ENCODE data around the gene NCBP2. TPM values are rescaled to one million over a fixed set of nuclear protein-coding genes. Genes with fewer than 3 reads are reported as not detected.

The NCBP2 gene
- total RNA-seq, 6 donors from 2014 or later = 15.7 to 51.7 (median 34.6) TPM

- H3K27ac ChIP-seq = no peak overlapping the region
- no peak for DNase-seq
- H3K9me3 ChIP-seq = no peaks in the 10 kb centered on the region
- WGBS, 2 donors = 91 to 92% methylated on average over 13 of the region's 13 CpGs
- no peaks in the 10 kb centered on the region for H3K27me3 ChIP-seq
- H3K4me1 ChIP-seq = no peaks in the 10 kb centered on the region
- no peak overlapping the region for H3K4me3 ChIP-seq
- ATAC-seq (ENCODE audit: low FRiP score in 2 of 2) = no peak
- no peak for TF ChIP-seq CTCF (IDR thresholded peaks at IDR 0.05)
- no peak for TF ChIP-seq POLR2A (IDR thresholded peaks at IDR 0.05)
- TF ChIP-seq POLR2AphosphoS5 (IDR thresholded peaks at IDR 0.05) = no peak
- TF ChIP-seq EP300 (IDR thresholded peaks at IDR 0.05) = no peak
- peaks cover 0 to 10% (median 2%) of the 10 kb centered on the region in 4 donors for H3K36me3 ChIP-seq
Measured at GRCh38 chr3:196894557-196895295, 47.6 kb downstream of the NCBP2 start.

- no peak overlapping the region for H3K27ac ChIP-seq
- no peaks in the 10 kb centered on the region for H3K9me3 ChIP-seq
- TF ChIP-seq CTCF (IDR thresholded peaks at IDR 0.05) = no peak
- no peak for TF ChIP-seq EP300 (IDR thresholded peaks at IDR 0.05)
- no peak for TF ChIP-seq POLR2A (IDR thresholded peaks at IDR 0.05)
- TF ChIP-seq POLR2AphosphoS5 (IDR thresholded peaks at IDR 0.05) = no peak
- H3K4me3 ChIP-seq = no peak overlapping the region
- peaks cover 0 to 31% (median 16%) of the 10 kb centered on the region in 4 donors for H3K36me3 ChIP-seq
- H3K4me1 ChIP-seq = no peaks in the 10 kb centered on the region
- DNase-seq (no peak), ATAC-seq (ENCODE audit: low FRiP score in 2 of 2) (no peak)
- H3K27me3 ChIP-seq = no peaks in the 10 kb centered on the region
- 90 to 98% methylated on average over 6 of the region's 6 CpGs for WGBS, 2 donors
Measured at GRCh38 chr3:196889844-196890708, 52.3 kb downstream of the NCBP2 start.

GRCh38 chr3:196886144-196886543 lies 56.2 kb downstream of the NCBP2 start:
- Histone ChIP-seq H3K4me3 (no peak overlapping the region), H3K27ac (no peak overlapping the region), H3K9me3 (no peaks in the 10 kb centered on the region), H3K27me3 (no peaks in the 10 kb centered on the region), H3K4me1 (peaks cover 0 to 10% (median 5%) of the 10 kb centered on the region in 4 donors), H3K36me3 (peaks cover 0 to 33% (median 16%) of the 10 kb centered on the region in 4 donors)
- DNase-seq (no peak), ATAC-seq (ENCODE audit: low FRiP score in 2 of 2) (no peak)
- WGBS, 2 donors = 67 to 79% methylated on average over 4 of the region's 4 CpGs
- TF ChIP-seq CTCF (IDR thresholded peaks at IDR 0.05) (no peak), POLR2AphosphoS5 (IDR thresholded peaks at IDR 0.05) (no peak), POLR2A (IDR thresholded peaks at IDR 0.05) (no peak), EP300 (IDR thresholded peaks at IDR 0.05) (no peak)

Other genes with a start within 250 kb of the NCBP2 start
- 1 to 10 TPM; 1.2 to 9.0 (median 2.6) TPM for gene CEP19, start 230.3 kb downstream of the NCBP2 start, total RNA-seq
- gene PIGX, start 230.2 kb downstream of the NCBP2 start, total RNA-seq = 10 to 100 TPM in 5 of 6 donors, 1 to 10 TPM in 1; 9.4 to 19.5 (median 17.4) TPM
- 10 to 100 TPM; 24.7 to 82.2 (median 60.1) TPM for gene PAK2, start 202.7 kb downstream of the NCBP2 start, total RNA-seq
- gene SENP5, start 74.6 kb downstream of the NCBP2 start, total RNA-seq = 10 to 100 TPM; 25.8 to 67.1 (median 41.5) TPM
- 10 to 100 TPM in 2 of 6 donors, 1 to 10 TPM in 4; 3.4 to 16.8 (median 7.3) TPM for gene PIGZ, start 26.3 kb upstream of the NCBP2 start, total RNA-seq
- 10 to 100 TPM in 1 of 6 donors, 1 to 10 TPM in 5; 3.0 to 28.3 (median 4.2) TPM for gene MELTF, start 87.3 kb upstream of the NCBP2 start, total RNA-seq

All from upper lobe of left lung (tissue), 6 donors.